ENCODE measurements around the gene PTPRS.

PTPRS gene

DNA sequence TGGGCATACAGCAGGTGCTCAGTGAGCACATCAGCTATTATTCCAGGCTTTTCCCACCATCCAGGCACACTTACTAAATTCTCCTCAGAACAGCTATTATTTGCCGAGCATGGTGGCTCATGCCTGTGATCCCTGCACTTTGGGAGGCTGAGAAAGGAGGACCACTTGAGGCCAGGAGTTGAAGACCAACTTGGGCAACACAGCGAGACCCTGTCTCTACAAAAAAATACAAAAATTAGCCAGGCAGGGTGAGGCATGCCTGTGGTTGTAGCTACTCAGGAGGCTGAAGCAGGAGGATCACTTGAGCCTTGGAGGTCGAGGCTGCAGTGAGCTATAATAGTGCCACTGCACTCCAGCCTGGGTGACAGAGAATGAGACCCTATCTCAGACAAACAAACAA is 35.4 kb downstream of the PTPRS start:
- H3K4me3 ChIP-seq (ENCODE audit: control insufficient read depth, low read depth, low read length): no peak overlapping the region
- TF ChIP-seq, protein P1, sequence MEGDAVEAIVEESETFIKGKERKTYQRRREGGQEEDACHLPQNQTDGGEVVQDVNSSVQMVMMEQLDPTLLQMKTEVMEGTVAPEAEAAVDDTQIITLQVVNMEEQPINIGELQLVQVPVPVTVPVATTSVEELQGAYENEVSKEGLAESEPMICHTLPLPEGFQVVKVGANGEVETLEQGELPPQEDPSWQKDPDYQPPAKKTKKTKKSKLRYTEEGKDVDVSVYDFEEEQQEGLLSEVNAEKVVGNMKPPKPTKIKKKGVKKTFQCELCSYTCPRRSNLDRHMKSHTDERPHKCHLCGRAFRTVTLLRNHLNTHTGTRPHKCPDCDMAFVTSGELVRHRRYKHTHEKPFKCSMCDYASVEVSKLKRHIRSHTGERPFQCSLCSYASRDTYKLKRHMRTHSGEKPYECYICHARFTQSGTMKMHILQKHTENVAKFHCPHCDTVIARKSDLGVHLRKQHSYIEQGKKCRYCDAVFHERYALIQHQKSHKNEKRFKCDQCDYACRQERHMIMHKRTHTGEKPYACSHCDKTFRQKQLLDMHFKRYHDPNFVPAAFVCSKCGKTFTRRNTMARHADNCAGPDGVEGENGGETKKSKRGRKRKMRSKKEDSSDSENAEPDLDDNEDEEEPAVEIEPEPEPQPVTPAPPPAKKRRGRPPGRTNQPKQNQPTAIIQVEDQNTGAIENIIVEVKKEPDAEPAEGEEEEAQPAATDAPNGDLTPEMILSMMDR (IDR thresholded peaks at IDR 0.05; ENCODE audit: control insufficient read depth, insufficient read depth, low read depth, low read length, missing control alignments): no peak
- DNase-seq (ENCODE audit: low read depth): no peak

DNA sequence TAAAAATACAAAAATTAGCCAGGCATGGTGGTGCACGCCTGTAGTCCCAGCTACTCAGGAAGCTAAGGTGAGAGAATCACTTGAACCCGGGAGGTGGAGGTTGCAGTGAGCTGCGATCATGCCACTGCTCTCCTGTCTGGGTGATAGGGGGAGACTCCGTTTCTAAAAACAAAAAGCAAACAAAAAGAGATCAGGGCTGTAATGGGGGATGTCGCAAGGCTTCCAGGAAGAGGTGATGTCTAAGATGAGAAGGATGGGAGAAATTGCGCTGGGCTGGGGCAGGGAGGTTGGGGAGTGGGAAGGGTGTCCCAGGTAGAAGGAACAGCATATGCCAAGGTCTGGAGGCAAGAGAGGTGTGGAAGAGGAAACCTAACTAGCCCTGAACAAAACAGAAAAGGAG is 36.1 kb downstream of the PTPRS start:
- TF ChIP-seq, protein P1 (IDR thresholded peaks at IDR 0.05; ENCODE audit: control insufficient read depth, insufficient read depth, low read depth, low read length, missing control alignments): no peak
- no peak for DNase-seq (ENCODE audit: low read depth)
- H3K4me3 ChIP-seq (ENCODE audit: control insufficient read depth, low read depth, low read length): no peak overlapping the region

DNA sequence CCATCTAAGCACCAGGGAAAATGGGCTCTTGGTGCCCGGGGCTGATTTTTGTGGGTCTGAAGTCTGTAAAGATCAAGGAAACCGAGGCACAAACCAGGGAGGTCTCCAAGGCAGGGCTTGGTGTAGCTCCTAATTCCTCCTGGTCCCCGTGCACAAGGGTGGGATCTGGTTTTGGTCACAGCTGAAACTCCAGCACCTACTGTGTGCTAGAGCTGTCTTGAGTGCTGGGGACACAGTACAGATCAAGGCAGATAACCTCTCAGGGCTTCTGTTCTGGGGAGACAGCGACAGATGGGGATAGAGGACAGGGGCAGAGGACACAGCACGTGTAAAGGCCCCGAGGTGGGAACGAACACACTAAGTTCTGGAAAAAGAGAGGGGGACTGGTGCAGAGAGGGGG is 37.4 kb downstream of the PTPRS start:
- DNase-seq (ENCODE audit: low read depth): no peak
- TF ChIP-seq, protein P1 (IDR thresholded peaks at IDR 0.05; ENCODE audit: control insufficient read depth, insufficient read depth, low read depth, low read length, missing control alignments): no peak
- no peak overlapping the region for H3K4me3 ChIP-seq (ENCODE audit: control insufficient read depth, low read depth, low read length)

DNA sequence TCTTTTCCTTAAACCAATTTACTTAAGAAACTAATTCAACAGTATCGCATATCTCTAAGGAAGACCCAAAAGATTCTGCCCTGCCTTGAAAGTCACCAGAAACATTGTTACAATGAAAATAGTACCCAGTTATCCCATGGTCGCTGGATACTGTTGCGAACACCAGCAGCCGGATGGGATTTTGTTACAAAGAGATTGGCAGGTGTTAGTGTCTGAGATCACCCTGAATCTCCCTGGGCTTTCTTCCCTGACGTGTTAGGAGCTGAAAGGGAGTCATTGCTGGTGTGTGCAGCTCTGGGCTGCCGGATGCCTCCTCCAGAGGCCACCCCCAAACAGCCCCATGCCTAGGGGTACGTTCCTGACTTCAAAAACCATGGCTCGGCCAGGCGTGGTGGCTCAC is 38.2 kb downstream of the PTPRS start:
- no peak overlapping the region for H3K4me3 ChIP-seq (ENCODE audit: control insufficient read depth, low read depth, low read length)
- TF ChIP-seq, protein P1 (IDR thresholded peaks at IDR 0.05; ENCODE audit: control insufficient read depth, insufficient read depth, low read depth, low read length, missing control alignments): no peak
- DNase-seq (ENCODE audit: low read depth): no peak

- no peak for DNase-seq (ENCODE audit: low read depth)
- TF ChIP-seq, protein P1 (IDR thresholded peaks at IDR 0.05; ENCODE audit: control insufficient read depth, insufficient read depth, low read depth, low read length, missing control alignments): no peak
- no peak overlapping the region for H3K4me3 ChIP-seq (ENCODE audit: control insufficient read depth, low read depth, low read length)
These were observed 41.5 kb downstream of the PTPRS start for GRCh38 chr19:5299137-5299536.

GRCh38 chr19:5298471-5298901 is 42.1 kb downstream of the PTPRS start:
- TF ChIP-seq, protein P1 (IDR thresholded peaks at IDR 0.05; ENCODE audit: control insufficient read depth, insufficient read depth, low read depth, low read length, missing control alignments): no peak
- DNase-seq (ENCODE audit: low read depth): no peak
- no peak overlapping the region for H3K4me3 ChIP-seq (ENCODE audit: control insufficient read depth, low read depth, low read length)

DNA sequence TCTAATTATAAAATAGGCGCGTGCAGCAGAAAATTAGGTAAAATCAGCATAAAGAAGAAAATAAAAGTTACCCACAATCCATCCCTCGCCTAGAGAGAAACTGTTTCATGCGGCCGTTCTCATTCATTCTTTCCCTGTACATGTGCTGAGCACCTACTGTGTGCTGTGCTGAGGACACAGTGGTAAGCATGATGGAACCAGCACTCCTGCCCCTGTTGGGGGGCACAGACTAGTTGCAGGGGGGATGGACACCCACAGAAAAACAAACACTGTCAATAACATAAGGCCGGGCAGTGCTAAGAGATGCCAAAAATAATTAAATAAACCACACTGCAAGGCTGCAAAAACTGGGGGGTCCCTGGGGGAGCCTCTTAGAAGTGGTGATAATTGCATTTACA is 43.3 kb downstream of the PTPRS start:
- TF ChIP-seq, protein P1 (IDR thresholded peaks at IDR 0.05; ENCODE audit: control insufficient read depth, insufficient read depth, low read depth, low read length, missing control alignments): no peak
- DNase-seq (ENCODE audit: low read depth): no peak
- no peak overlapping the region for H3K4me3 ChIP-seq (ENCODE audit: control insufficient read depth, low read depth, low read length)

All from AG09309 (cell line).